Peyer's patch (tissue), 4 donors: ENCODE results near the gene AGA. TPM values are rescaled to one million over a fixed set of nuclear protein-coding genes. Genes with fewer than 3 reads are reported as not detected.

Experiments
- DNase-seq, 3 donors: peaks; one replicate each; pipeline ENCODE4 v3.0.0-alpha.2; 2017 to 2019
- H3K27ac ChIP-seq, 4 donors: fragments of 200-600 bp; sonication (generic); one replicate each; pipeline ENCODE4 v1.5.1; 2016 to 2019
- H3K27me3 ChIP-seq, 2 donors: fragments of 200-600 bp; sonication (generic); one replicate each; pipeline ENCODE4 v1.5.1; 2019
- H3K36me3 ChIP-seq, 3 donors: fragments of 200-600 bp; sonication (generic); one replicate each; pipeline ENCODE4 v1.5.1; 2016 to 2019
- H3K4me1 ChIP-seq, 4 donors: fragments of 200-600 bp; sonication (generic); one replicate each; pipeline ENCODE4 v1.5.1; 2016 to 2019
- H3K4me3 ChIP-seq, 4 donors: fragments of 200-600 bp; sonication (generic); 1 replicate in 3 of 4; 2 replicates in 1 of 4; pipeline ENCODE4 v1.5.1; 2016 to 2019; ENCODE audit warnings: mild to moderate bottlenecking in 1 of 4
- H3K9me3 ChIP-seq, 4 donors: fragments of 200-600 bp; sonication (generic); one replicate each; pipeline ENCODE4 v1.5.1; 2016 to 2019; ENCODE audit warnings: mild to moderate bottlenecking in 1 of 4
- POLR2A ChIP-seq, 2 donors: fragments of 450-650 bp; IDR thresholded peaks; one replicate each; pipeline ENCODE4 v1.5.1; 2017; ENCODE audit warnings: antibody characterized with exemption in 2 of 2, mild to moderate bottlenecking in 2 of 2, moderate library complexity in 2 of 2
- total RNA-seq, 4 donors: library from RNA; depleted of rRNA; stranded (reverse); fragments of >200 nt; gene quantifications; one replicate each; pipeline ENCODE4 v1.1.0, GENCODE V29; 2016
- TF ChIP-seq, protein P1 (sequence below), 6 experiments: fragments of 450-650 bp in 4 of 6; fragments of 200-600 bp in 2 of 6; sonication (generic) in 1 of 6; IDR thresholded peaks; one replicate each; pipeline ENCODE4 v1.5.1; 2017 to 2019; ENCODE audit warnings: antibody characterized with exemption in 6 of 6, mild to moderate bottlenecking in 3 of 6, moderate library complexity in 1 of 6

AGA gene
- total RNA-seq, 4 donors from 2014 or later, result 11.2 to 18.8 (median 14.9) TPM

- Histone ChIP-seq H3K27me3 (no peaks in the 10 kb centered on the region), H3K36me3 (no peaks in the 10 kb centered on the region), H3K9me3 (no peaks in the 10 kb centered on the region), H3K4me3 (no peak overlapping the region), H3K4me1 (peaks cover 0 to 5% (median 0%) of the 10 kb centered on the region in 4 donors), H3K27ac (no peak overlapping the region)
- TF ChIP-seq, protein P1, sequence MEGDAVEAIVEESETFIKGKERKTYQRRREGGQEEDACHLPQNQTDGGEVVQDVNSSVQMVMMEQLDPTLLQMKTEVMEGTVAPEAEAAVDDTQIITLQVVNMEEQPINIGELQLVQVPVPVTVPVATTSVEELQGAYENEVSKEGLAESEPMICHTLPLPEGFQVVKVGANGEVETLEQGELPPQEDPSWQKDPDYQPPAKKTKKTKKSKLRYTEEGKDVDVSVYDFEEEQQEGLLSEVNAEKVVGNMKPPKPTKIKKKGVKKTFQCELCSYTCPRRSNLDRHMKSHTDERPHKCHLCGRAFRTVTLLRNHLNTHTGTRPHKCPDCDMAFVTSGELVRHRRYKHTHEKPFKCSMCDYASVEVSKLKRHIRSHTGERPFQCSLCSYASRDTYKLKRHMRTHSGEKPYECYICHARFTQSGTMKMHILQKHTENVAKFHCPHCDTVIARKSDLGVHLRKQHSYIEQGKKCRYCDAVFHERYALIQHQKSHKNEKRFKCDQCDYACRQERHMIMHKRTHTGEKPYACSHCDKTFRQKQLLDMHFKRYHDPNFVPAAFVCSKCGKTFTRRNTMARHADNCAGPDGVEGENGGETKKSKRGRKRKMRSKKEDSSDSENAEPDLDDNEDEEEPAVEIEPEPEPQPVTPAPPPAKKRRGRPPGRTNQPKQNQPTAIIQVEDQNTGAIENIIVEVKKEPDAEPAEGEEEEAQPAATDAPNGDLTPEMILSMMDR (IDR thresholded peaks at IDR 0.05), result no peak
- TF ChIP-seq POLR2A (IDR thresholded peaks at IDR 0.05), result no peak
- DNase-seq, result no peak
These were observed 5.3 kb upstream of the AGA start for GRCh38 chr4:177447417-177448004.

- Histone ChIP-seq H3K4me3 (no peak overlapping the region), H3K4me1 (peaks cover 0 to 5% (median 0%) of the 10 kb centered on the region in 4 donors), H3K36me3 (no peaks in the 10 kb centered on the region), H3K27ac (no peak overlapping the region), H3K9me3 (no peaks in the 10 kb centered on the region), H3K27me3 (no peaks in the 10 kb centered on the region)
- DNase-seq, result no peak
- TF ChIP-seq POLR2A (IDR thresholded peaks at IDR 0.05), result no peak
- TF ChIP-seq, protein P1 (IDR thresholded peaks at IDR 0.05), result no peak
These were observed 4.3 kb upstream of the AGA start for GRCh38 chr4:177446586-177446985.

- H3K36me3 ChIP-seq, result no peaks in the 10 kb centered on the region
- no peak for DNase-seq
- H3K4me1 ChIP-seq, result peaks cover 0 to 11% (median 0%) of the 10 kb centered on the region in 4 donors
- H3K9me3 ChIP-seq, result no peaks in the 10 kb centered on the region
- TF ChIP-seq POLR2A (IDR thresholded peaks at IDR 0.05), result no peak
- TF ChIP-seq, protein P1 (IDR thresholded peaks at IDR 0.05), result no peak
- H3K27ac ChIP-seq, result no peak overlapping the region
- H3K4me3 ChIP-seq, result no peak overlapping the region
- H3K27me3 ChIP-seq, result no peaks in the 10 kb centered on the region
These were observed 2.9 kb upstream of the AGA start for GRCh38 chr4:177444911-177445736.

- no peaks in the 10 kb centered on the region for H3K9me3 ChIP-seq
- peak in 1 of 3 donors; percentile 30 for DNase-seq
- peak overlapping the region; percentile 58 to 83 (median 63) for H3K4me3 ChIP-seq
- H3K36me3 ChIP-seq, result no peaks in the 10 kb centered on the region
- TF ChIP-seq, protein P1 (IDR thresholded peaks at IDR 0.05), result peak in 4 of 6 experiments; percentile 14 to 43 (median 30)
- no peak for TF ChIP-seq POLR2A (IDR thresholded peaks at IDR 0.05)
- H3K27me3 ChIP-seq, result no peaks in the 10 kb centered on the region
- peak overlapping the region; percentile 86 to 96 (median 92) for H3K27ac ChIP-seq
- peaks cover 0 to 11% (median 0%) of the 10 kb centered on the region in 4 donors for H3K4me1 ChIP-seq
These were observed 1.0 kb downstream of the AGA start for GRCh38 chr4:177441061-177441802.

GRCh38 chr4:177436456-177436855 lies 5.8 kb downstream of the AGA start:
- Histone ChIP-seq H3K27me3 (no peaks in the 10 kb centered on the region), H3K4me3 (no peak overlapping the region), H3K36me3 (peaks cover 0 to 26% (median 0%) of the 10 kb centered on the region in 3 donors), H3K9me3 (no peaks in the 10 kb centered on the region), H3K4me1 (peaks cover 0 to 5% (median 0%) of the 10 kb centered on the region in 4 donors), H3K27ac (no peak overlapping the region)
- no peak for DNase-seq
- no peak for TF ChIP-seq POLR2A (IDR thresholded peaks at IDR 0.05)
- TF ChIP-seq, protein P1 (IDR thresholded peaks at IDR 0.05), result no peak
